SU-DHL-6 (cell line): ENCODE measurements around the gene ACACA.

Source experiments
- H2AFZ ChIP-seq: fragments of 200-600 bp; sonication (generic); 2 replicates; pipeline ENCODE4 v1.6.1; 2014; ENCODE audit warnings: low read depth, mild to moderate bottlenecking, moderate library complexity, mixed read lengths, antibody characterized with exemption, low read length; ENCODE audit not compliant: severe bottlenecking
- H3F3A ChIP-seq: fragments of 200-600 bp; shearing (Covaris generic); 2 replicates; pipeline ENCODE4 v1.6.0; 2016; ENCODE audit warnings: antibody characterized with exemption, mild to moderate bottlenecking; ENCODE audit not compliant: insufficient read depth
- H3K27ac ChIP-seq: fragments of 200-600 bp; sonication (generic); 2 replicates; pipeline ENCODE4 v1.5.1; 2016; ENCODE audit warnings: low read depth, mild to moderate bottlenecking, low read length, moderate library complexity, mixed read lengths
- H3K27me3 ChIP-seq: fragments of 200-600 bp; sonication (generic), shearing (Covaris generic); 2 replicates; pipeline ENCODE4 v1.6.0; 2014; ENCODE audit warnings: mild to moderate bottlenecking, low read length
- H3K36me3 ChIP-seq: fragments of 200-600 bp; sonication (generic); 2 replicates; pipeline ENCODE4 v1.6.1; 2014; ENCODE audit warnings: mild to moderate bottlenecking, low read length, mixed read lengths
- H3K4me2 ChIP-seq: fragments of 300-600, 200-600 bp; shearing (Covaris generic), sonication (generic); 2 replicates; pipeline ENCODE4 v1.6.0; 2014; ENCODE audit warnings: low read length, low read depth, mild to moderate bottlenecking; ENCODE audit not compliant: poor library complexity, severe bottlenecking
- H3K4me3 ChIP-seq: fragments of 200-600 bp; sonication (generic); 2 replicates; pipeline ENCODE4 v1.5.1; 2014; ENCODE audit warnings: antibody characterized with exemption, low read length, mild to moderate bottlenecking, mixed read lengths; ENCODE audit not compliant: insufficient read depth, poor library complexity, severe bottlenecking
- H3K79me2 ChIP-seq: fragments of 200-600 bp; sonication (generic); 2 replicates; pipeline ENCODE4 v1.6.1; 2014; ENCODE audit warnings: mild to moderate bottlenecking, low read length, moderate library complexity; ENCODE audit not compliant: insufficient read depth
- H3K9ac ChIP-seq: fragments of 200-600 bp; sonication (generic); 2 replicates; pipeline ENCODE4 v1.7.0; 2014; ENCODE audit warnings: mild to moderate bottlenecking, low read length
- H3K9me2 ChIP-seq: fragments of 200-600 bp; sonication (generic); replicated peaks from 2 replicates; pipeline ENCODE4 v1.6.1; 2014; ENCODE audit warnings: low read length; ENCODE audit not compliant: insufficient read depth
- H3K9me3 ChIP-seq: fragments of 200-600 bp; sonication (generic); 2 replicates; pipeline ENCODE4 v1.6.1; 2014; ENCODE audit warnings: low read length, mixed read lengths; ENCODE audit not compliant: insufficient read depth
- H4K20me1 ChIP-seq: fragments of 200-600 bp; sonication (generic); 2 replicates; pipeline ENCODE4 v1.6.1; 2014; ENCODE audit warnings: low read depth, mild to moderate bottlenecking, antibody characterized with exemption, low read length, moderate library complexity, mixed read lengths
- EZH2phosphoT487 ChIP-seq: fragments of 200-600 bp; sonication (generic), shearing (Covaris generic); conservative IDR thresholded peaks from 2 replicates; pipeline ENCODE4 v1.6.1; 2018; ENCODE audit warnings: mild to moderate bottlenecking, antibody characterized with exemption, low read length, moderate library complexity, mixed read lengths
- TF ChIP-seq, protein P1 (sequence below): fragments of 200-600 bp; sonication (generic); IDR thresholded peaks from one replicate; pipeline ENCODE4 v1.5.1; 2017; ENCODE audit warnings: antibody characterized with exemption, mild to moderate bottlenecking, low read length, moderate library complexity; ENCODE audit not compliant: insufficient read depth, poor library complexity, severe bottlenecking

Gene ACACA

DNA sequence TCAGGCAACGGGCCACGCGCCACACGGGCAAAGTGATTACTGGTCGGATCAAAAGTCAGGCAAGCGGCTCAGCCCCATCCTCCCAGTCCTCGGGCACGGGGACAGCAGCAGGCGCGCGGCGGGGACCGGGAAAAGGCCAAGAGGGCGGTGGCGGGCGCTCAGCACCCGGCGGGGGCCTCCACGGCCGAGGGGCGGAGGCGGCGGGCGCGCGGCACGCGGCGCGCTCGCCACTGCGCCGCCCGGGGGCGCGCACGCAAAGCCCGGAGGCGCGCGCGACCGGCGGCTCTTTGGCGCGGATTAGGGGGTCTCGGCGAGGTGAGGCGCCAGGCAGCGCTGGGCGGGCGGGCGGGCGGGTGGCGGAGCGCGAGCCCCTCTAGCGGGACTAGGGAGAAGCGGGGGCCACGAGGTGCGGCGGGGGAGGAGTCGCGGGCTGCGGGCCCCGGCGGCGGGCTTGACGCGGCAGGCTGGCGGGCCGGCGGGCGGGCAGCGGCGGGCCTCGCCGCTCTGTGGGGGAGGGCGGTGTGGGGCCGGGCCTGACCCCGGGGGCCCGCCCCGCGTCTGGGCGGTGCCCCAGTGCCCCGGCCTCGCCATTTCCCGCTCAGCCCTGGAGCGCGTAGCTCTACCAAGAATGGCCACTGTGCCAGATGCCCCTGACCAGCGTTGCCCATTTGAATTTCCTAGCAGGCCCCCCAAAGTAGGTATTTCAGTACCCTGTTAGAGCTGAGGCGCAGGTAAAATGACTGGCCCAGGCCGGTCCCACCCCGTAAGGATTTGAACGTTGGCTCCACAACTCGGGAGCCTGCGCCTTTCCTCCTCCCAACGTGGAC, at the start of gene ACACA, which contains the start of gene TADA2A:
Gene ACACA (minus strand): TSS at position 202 of the 827 bp plus-strand sequence. CDS start 537 bp downstream, outside the sequence.
Gene TADA2A (plus strand): TSS at position 252 of the 827 bp plus-strand sequence. CDS start 4,480 bp downstream, outside the sequence.
- Histone ChIP-seq H4K20me1 (no peaks in the 10 kb centered on the region), H3K79me2 (peaks cover 59% of the 10 kb centered on the region), H3K9me3 (no peaks in the 10 kb centered on the region), H3K4me3 (peak within 1 kb of the TSS; percentile 99), H3F3A (no peaks in the 10 kb centered on the region), H3K4me2 (peak within 1 kb of the TSS; percentile 99), H3K27me3 (no peaks in the 10 kb centered on the region), H3K9me2 (no peaks in the 10 kb centered on the region), H3K27ac (peak within 1 kb of the TSS; percentile 84), H3K9ac (peak within 1 kb of the TSS; percentile 100), H2AFZ (peak within 1 kb of the TSS; percentile 70), H3K36me3 (no peaks in the 10 kb centered on the region)
- TF ChIP-seq EZH2phosphoT487 = no peak
- TF ChIP-seq, protein P1, sequence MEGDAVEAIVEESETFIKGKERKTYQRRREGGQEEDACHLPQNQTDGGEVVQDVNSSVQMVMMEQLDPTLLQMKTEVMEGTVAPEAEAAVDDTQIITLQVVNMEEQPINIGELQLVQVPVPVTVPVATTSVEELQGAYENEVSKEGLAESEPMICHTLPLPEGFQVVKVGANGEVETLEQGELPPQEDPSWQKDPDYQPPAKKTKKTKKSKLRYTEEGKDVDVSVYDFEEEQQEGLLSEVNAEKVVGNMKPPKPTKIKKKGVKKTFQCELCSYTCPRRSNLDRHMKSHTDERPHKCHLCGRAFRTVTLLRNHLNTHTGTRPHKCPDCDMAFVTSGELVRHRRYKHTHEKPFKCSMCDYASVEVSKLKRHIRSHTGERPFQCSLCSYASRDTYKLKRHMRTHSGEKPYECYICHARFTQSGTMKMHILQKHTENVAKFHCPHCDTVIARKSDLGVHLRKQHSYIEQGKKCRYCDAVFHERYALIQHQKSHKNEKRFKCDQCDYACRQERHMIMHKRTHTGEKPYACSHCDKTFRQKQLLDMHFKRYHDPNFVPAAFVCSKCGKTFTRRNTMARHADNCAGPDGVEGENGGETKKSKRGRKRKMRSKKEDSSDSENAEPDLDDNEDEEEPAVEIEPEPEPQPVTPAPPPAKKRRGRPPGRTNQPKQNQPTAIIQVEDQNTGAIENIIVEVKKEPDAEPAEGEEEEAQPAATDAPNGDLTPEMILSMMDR = no peak

DNA sequence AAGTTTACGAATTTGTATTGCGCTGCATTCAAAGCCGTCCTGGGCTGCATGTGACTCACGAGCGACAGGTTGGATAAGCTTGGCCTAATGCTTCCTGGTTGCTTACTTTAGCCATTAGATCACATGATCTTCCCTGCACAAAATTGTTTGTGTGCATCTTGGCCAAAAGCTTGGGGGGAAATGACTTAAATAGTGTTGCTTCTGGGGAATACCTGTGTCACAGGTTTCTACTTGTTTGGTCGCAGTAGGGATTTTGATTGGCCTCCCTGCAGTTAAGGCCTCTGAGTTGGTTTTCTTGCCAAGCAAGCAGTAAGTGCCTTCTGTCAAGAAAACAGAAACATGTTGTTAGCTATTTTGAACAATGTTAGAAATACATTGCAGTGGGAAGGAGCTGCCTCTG, 43.5 kb upstream of the ACACA start:
- Histone ChIP-seq H3K36me3 (peaks cover 29% of the 10 kb centered on the region), H3K9me3 (no peaks in the 10 kb centered on the region), H3F3A (no peaks in the 10 kb centered on the region), H4K20me1 (no peaks in the 10 kb centered on the region), H3K27me3 (no peaks in the 10 kb centered on the region), H3K9ac (no peak overlapping the region), H2AFZ (no peak overlapping the region), H3K79me2 (no peaks in the 10 kb centered on the region), H3K27ac (no peak overlapping the region), H3K9me2 (no peaks in the 10 kb centered on the region), H3K4me2 (no peak overlapping the region), H3K4me3 (no peak overlapping the region)
- TF ChIP-seq EZH2phosphoT487 = no peak
- TF ChIP-seq, protein P1 = no peak

DNA sequence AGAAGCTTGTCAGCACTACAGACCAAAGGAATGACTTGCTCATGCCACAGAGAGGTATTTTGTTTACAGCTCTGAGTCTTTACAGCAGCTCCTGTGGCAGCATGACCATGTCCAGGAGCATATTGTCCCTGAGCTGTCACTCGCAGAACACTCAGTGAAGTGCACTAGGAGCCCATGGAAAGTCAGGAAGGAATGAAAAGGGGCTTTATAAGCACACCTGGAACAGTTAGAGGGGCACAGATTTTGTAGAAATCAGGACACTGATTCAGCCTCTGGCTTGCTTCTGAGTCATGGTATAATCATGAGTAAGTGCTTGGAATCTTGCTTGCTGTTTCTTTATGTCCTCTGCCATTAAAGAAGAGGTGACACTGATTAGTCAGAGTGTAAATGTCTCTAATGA, 41.0 kb upstream of the ACACA start:
- TF ChIP-seq, protein P1 = no peak
- no peak for TF ChIP-seq EZH2phosphoT487
- no peak overlapping the region for H3K27ac ChIP-seq

More for the DNA sequence above, 41.0 kb upstream of the ACACA start:
- peaks cover 40% of the 10 kb centered on the region for H3K36me3 ChIP-seq
- no peaks in the 10 kb centered on the region for H3F3A ChIP-seq
- H4K20me1 ChIP-seq = no peaks in the 10 kb centered on the region
- H3K4me2 ChIP-seq = no peak overlapping the region
- H3K79me2 ChIP-seq = no peaks in the 10 kb centered on the region
- no peaks in the 10 kb centered on the region for H3K9me2 ChIP-seq
- no peaks in the 10 kb centered on the region for H3K9me3 ChIP-seq
- H3K9ac ChIP-seq = no peak overlapping the region
- no peak overlapping the region for H3K4me3 ChIP-seq
- H2AFZ ChIP-seq = no peak overlapping the region
- H3K27me3 ChIP-seq = no peaks in the 10 kb centered on the region
